Left colon (tissue), 2 donors: ENCODE measurements around the gene WRAP53. TPM values are rescaled to one million over a fixed set of nuclear protein-coding genes. Genes with fewer than 3 reads are reported as not detected.

ENCODE experiments used
- ATAC-seq: fragments of 200-7000 bp; cut with Tn5 transposase; one replicate; pipeline ENCODE4 v1.9.1; 2020; ENCODE audit warnings: mild to moderate bottlenecking, moderate library complexity
- DNase-seq, 2 donors: peaks; one replicate each; pipeline ENCODE4 v3.0.0-alpha.2; 2020
- intact Hi-C, 2 donors: fragments of 100-400 bp; cut with DNase I in 1 of 2; cut with micrococcal nuclease in 1 of 2; formaldehyde crosslinking; loops; one replicate each; pipeline versions ENCODE4 v1.11.2 to v1.14.0; 2022; cut with DNase I, micrococcal nuclease
- total RNA-seq, 2 donors: library from RNA; stranded (reverse); fragmentation: NEBNext Ultra II Directional; extraction: Animal tissue kit (Norgen Biotek cat#: 25700); gene quantifications; one replicate each; pipeline ENCODE4 v1.2.1, GENCODE V29; 2021
- donor health status: DM: no; HTN: no; CAD: no.
- donor health status: DM: yes; HTN: yes; CAD: no.

WRAP53 gene
- total RNA-seq, 2 donors from 2014 or later: 6.4 to 9.7 TPM

DNA sequence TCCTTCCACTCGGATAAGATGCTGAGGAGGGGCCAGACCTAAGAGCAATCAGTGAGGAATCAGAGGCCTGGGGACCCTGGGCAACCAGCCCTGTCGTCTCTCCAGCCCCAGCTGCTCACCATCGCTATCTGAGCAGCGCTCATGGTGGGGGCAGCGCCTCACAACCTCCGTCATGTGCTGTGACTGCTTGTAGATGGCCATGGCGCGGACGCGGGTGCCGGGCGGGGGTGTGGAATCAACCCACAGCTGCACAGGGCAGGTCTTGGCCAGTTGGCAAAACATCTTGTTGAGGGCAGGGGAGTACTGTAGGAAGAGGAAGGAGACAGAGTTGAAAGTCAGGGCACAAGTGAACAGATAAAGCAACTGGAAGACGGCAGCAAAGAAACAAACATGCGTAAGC lies 13.3 kb upstream of the WRAP53 start:
- intact Hi-C loops: no loop called here
- ATAC-seq: no peak
- no peak for DNase-seq

- no peak for DNase-seq
- intact Hi-C loops: no loop called here
- no peak for ATAC-seq
These were observed 11.7 kb upstream of the WRAP53 start for GRCh38 chr17:7676533-7676932.

- intact Hi-C loops: no loop called here
- ATAC-seq (no peak), DNase-seq (no peak)
These were observed 10.7 kb upstream of the WRAP53 start for GRCh38 chr17:7677388-7678067.

- no peak for DNase-seq
- ATAC-seq: no peak
- intact Hi-C loops: loop anchor here in 1 of 2 donors (10.0 kb wide), 1 partner anchor 50 kb away; the partner anchor contains the start of gene SHBG
These were observed 3.3 kb upstream of the WRAP53 start for GRCh38 chr17:7684851-7685532.

GRCh38 chr17:7685533-7686221 lies 2.6 kb upstream of the WRAP53 start:
- intact Hi-C loops: loop anchor here in 1 of 2 donors (10.0 kb wide), 1 partner anchor 51 kb away; the partner anchor contains the start of gene SHBG
- peak; percentile 75 for ATAC-seq
- DNase-seq: peak; percentile 94 to 95

DNA sequence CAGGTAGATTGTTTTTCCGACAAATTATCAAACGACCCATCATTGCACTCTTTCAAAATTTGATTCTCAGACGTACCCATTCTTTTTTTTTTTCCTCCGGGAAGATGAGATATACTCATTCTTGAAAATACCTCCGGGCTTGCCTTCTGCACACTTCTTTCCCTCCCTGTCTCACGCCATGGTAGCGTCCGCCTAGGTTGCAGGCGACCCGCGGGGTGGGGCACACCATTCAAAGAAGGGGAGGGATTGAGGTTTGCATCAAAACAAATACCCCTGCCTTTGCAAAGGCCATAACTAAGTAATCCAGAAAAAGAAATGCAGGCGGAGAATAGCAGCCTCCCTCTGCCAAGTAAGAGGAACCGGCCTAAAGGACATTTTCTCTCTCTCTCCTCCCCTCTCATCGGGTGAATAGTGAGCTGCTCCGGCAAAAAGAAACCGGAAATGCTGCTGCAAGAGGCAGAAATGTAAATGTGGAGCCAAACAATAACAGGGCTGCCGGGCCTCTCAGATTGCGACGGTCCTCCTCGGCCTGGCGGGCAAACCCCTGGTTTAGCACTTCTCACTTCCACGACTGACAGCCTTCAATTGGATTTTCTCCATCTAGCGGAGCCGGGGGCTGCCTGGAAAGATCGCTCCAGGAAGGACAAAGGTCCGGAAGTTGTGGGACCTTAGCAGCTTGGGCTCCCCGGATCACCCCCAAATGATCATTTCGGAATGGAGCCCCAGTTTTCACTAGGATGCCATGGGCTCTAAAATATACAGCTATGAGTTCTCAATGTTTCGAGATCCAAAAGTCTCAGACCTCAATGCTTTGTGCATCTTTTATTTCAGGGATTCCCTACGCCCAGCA lies 1.8 kb upstream of the WRAP53 start:
- intact Hi-C loops: loop anchor here in 1 of 2 donors (10.0 kb wide), 1 partner anchor 52 kb away; the partner anchor contains the start of gene SHBG
- ATAC-seq (peak; percentile 57), DNase-seq (peak; percentile 81 to 84)

DNA sequence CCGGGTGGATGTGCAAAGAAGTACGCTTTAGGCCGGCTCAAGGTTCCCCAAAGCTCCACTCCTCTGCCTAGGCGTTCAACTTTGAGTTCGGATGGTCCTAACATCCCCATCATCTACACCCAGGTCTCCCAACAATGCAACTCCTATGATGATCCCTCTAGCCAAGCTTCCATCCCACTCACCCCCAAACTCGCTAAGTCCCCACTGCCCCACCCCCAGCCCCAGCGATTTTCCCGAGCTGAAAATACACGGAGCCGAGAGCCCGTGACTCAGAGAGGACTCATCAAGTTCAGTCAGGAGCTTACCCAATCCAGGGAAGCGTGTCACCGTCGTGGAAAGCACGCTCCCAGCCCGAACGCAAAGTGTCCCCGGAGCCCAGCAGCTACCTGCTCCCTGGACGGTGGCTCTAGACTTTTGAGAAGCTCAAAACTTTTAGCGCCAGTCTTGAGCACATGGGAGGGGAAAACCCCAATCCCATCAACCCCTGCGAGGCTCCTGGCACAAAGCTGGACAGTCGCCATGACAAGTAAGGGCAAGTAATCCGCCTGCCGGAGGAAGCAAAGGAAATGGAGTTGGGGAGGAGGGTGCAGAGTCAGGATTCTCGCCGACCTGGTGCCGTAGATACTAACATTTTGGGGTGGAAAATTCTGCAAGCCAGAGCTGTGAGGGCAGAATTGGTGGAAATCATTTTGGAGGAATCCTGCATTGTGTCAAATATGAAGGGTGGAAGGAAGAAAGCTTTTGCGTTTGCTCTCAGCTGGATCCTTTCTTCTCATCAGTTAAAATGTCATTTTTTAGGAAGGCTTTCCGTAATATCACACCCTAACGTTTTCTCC lies 987 bp upstream of the WRAP53 start, which contains the start of gene TP53:
TP53 (minus strand) TSS at position 419 of the 836 bp plus-strand sequence. CDS start 10,896 bp downstream, outside the sequence.
- ATAC-seq: peak; percentile 71
- intact Hi-C loops: loop anchor here in 1 of 2 donors (10.0 kb wide), 1 partner anchor 52 kb away; the partner anchor contains the start of gene SHBG
- peak; percentile 90 to 94 for DNase-seq

DNA sequence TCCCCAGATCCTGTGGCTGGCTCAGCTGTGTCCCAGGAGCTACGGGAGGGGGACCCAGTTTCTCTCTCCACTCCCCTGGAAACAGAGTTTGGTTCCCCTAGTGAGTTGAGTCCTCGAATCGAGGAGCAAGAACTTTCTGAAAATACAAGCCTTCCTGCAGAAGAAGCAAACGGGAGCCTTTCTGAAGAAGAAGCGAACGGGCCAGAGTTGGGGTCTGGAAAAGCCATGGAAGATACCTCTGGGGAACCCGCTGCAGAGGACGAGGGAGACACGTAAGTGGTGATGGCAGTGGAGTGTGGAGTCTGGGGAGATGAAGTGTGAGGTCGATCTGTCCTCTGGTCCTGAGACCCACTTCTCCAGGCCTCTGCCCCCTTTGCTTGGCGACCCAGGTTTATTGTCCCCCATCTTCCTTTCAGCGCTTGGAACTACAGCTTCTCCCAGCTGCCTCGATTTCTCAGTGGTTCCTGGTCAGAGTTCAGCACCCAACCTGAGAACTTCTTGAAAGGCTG lies 585 bp downstream of the WRAP53 start:
- intact Hi-C loops: loop anchor here in 1 of 2 donors (10.0 kb wide), 1 partner anchor 54 kb away; the partner anchor contains the start of gene SHBG
- ATAC-seq: no peak
- no peak for DNase-seq

GRCh38 chr17:7695586-7695985 lies 7.3 kb downstream of the WRAP53 start:
- no peak for ATAC-seq
- intact Hi-C loops: no loop called here
- no peak for DNase-seq

GRCh38 chr17:7697828-7698588 lies 9.7 kb downstream of the WRAP53 start:
- ATAC-seq (no peak), DNase-seq (no peak)
- intact Hi-C loops: no loop called here

DNA sequence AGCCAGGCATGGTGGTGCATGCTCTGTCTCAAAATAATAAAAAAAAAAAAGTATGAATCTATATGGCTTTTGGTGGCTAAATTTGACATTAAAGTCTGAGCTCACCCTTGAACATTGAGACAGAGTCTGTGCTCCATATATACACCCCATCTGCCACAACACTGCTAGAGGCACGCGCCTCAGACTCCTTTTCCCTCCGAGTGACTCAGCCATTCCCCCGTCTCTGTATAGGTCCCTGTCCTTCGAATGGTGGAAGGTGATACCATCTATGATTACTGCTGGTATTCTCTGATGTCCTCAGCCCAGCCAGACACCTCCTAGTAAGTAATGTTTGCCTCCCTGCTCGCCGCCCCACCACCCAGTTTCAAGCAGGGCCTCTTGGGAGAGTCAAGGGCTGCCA lies 12.2 kb downstream of the WRAP53 start:
- intact Hi-C loops: no loop called here
- DNase-seq (no peak), ATAC-seq (no peak)

DNA sequence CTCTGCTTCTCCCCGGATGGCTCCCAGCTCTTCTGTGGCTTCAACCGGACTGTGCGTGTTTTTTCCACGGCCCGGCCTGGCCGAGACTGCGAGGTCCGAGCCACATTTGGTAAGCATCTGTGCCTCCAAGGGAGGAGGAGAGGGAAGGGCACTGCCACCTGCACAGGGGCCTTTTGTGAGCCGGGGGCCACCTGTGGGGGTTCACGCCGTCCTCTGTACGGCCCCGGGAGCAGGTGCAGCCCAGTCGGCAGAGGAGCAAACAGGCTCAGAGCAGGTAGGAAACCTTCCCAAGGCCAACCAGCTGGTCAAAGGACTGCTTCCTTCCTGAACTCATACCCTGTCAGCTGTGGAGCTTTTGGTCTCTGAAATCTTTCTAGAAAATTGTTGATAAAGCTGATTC lies 13.4 kb downstream of the WRAP53 start:
- ATAC-seq (no peak), DNase-seq (no peak)
- intact Hi-C loops: no loop called here

GRCh38 chr17:7702776-7703175 lies 14.5 kb downstream of the WRAP53 start:
- intact Hi-C loops: no loop called here
- no peak for DNase-seq

DNA sequence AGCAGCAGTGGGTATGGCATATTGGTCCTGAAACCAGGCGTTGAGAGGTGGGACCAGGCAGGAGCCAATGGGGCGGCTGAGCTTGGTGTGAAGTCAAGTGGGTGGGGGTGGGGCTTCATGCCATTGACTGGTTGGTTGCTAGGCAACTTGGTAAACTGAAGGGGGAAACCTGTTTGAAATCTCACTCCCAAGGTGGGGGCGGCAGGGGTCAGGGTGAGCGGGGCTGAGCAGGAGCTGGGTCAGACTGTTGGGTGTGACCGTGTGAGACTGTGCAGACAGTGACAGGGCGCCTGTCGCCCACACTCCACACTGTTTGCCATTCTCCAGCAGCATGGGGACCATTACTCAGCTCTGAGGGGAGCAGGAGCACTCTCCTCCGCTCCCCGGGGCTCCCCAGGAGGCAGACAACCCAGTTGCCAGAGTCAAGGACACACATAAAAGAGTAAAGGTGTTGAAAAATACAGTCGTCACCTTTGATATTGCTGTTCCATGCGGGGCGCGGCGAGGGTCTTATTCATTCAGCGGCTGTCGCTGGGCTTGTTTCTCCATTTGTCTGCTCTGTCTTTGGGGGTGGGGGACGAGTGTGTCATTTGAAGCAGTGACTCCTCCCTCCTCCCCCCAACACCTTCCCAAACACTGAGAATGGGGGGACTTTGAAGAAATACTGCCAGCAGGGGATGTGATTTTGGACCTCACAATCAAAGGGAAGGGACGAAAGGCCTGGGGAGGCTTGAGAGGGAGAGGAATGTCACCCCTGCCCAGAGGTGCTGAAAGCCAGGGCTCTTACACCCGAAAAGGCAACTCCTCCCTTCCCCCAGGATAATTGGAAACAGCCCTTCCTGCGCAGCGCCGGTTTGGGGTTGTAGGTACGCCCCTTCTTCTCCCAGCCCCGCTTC lies 15.6 kb downstream of the WRAP53 start:
- peak; percentile 16 for ATAC-seq
- intact Hi-C loops: no loop called here
- DNase-seq: no peak

More at GRCh38 chr17:7702776-7703175, 14.5 kb downstream of the WRAP53 start:
- ATAC-seq: no peak

DNA sequence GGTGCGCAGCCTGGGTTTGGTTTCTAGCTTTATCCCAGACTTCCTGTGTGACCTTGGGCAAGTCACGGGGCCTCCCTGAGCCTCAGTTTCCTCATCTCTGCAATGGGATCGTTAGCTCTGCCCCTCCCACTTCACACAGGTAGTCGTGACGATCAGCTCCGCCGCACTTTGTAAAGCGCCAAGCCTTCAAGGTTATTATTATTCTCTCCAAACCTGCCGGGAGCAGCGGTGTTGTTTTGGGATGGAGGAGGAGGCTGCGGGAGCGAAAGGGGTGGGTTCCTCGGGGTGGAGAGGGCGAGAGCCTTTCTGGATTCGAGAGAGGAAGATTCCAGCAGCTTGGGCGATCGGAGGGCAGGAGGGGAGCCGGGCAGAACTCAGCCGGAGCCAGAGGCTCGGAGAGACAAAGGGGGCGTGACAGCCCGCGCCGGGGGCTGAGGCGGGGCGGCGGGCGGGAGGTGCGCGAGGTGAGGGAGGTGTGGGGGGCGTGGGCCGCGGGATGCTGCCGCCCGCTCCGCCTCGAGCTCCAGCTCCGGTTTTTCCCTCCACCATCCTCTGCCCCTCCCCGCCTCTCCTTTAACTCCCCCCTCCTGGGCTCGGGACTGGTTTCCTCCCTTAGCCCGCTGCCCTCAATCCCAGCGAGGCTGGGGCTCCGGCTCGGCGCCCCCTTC lies 16.5 kb downstream of the WRAP53 start, which contains the start of gene EFNB3:
EFNB3 (plus strand) TSS at position 602 of the 668 bp plus-strand sequence. CDS start 397 bp downstream, outside the sequence.
- DNase-seq (no peak), ATAC-seq (peak; percentile 27)
- intact Hi-C loops: no loop called here
